HG03442 (cell line): ENCODE results near the gene SPEM3.
A peak's percentile ranks its signal among the peaks of the same experiment; 100 is the strongest.

Experiments
- ATAC-seq: cut with Tn5 transposase; IDR thresholded peaks from one replicate; pipeline ENCODE4 v1.9.1; 2021; ENCODE audit warnings: mild to moderate bottlenecking, moderate library complexity; ENCODE audit not compliant: unreplicated experiment

Gene SPEM3

GRCh38 chr17:7419819-7420610 lies 8.6 kb upstream of the SPEM3 start, which contains the start of gene SPEM1:
Gene SPEM1, plus strand, starts transcription at chr17:7420324. Its CDS starts 61 bp downstream, at chr17:7420385.
- ATAC-seq: no peak

- ATAC-seq: no peak
Measured at GRCh38 chr17:7421186-7421585, 7.5 kb upstream of the SPEM3 start.

- ATAC-seq: no peak
Measured at GRCh38 chr17:7423679-7424078, 5.0 kb upstream of the SPEM3 start.

DNA sequence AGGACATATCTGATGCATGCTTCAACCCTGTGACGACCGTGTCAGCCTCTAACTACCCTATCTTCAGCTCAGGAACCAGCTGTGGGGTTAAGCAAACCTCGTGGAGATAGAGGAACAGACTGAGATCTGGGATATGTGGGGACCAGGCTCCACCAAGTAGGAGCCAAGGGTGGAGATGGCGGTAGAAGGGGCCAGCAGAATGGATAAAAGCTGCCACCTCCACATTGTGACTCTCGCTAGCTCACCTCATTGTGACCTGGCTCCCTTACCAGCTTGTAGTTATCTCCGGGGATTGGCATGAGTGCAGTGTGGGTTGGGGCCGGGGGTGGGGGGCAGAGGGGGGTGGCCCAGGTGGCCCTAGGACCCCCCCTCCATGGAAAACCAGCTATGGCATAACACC lies 3.3 kb upstream of the SPEM3 start, which contains the start of gene SPEM2:
TSS of gene SPEM2 (plus strand) at position 301 of the 400 bp plus-strand sequence. CDS start at position 374, 73 bp downstream.
- no peak for ATAC-seq

DNA sequence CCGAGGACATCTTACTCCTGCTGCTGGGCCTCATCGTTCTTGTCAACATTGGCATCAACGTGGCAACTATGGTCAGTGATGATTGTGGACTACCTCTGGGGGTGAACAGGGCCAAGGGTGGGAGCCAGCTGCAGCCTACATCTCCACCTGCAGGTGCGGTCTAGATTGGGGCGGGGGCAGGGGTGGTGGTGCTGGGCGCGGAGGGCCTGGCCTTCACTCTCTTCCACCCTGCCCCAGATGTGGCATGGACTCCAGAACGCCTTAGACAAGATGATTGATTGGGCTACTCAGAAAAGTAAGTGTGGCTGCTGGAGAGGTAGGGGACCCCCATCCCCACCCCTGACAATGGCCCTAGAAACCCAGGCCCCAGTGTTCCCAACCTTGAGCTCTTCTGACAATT lies 2.9 kb upstream of the SPEM3 start:
- no peak for ATAC-seq

DNA sequence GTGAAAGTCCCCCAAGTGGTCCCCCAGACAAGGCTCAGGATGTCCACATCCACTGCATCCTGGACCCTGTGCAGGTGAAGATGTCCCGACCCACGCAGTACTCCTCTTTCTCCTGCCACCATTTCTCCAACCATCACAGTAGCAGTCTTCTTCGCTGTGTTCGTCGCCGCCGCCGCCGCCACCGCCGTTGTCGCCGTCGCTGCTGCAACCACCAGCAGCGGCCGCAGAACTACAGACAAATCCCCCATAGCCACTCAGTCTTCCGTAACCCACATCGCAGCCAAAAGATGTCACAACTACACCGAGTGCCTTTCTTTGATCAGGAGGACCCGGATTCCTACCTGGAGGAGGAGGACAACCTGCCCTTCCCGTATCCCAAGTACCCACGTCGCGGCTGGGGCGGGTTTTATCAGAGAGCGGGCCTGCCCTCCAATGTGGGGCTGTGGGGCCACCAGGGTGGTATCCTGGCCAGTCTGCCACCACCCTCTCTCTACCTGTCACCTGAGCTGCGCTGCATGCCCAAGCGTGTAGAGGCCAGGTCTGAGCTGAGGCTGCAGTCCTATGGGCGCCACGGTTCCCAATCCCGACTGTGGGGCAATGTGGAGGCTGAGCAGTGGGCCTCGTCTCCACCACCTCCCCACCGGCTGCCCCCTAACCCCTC lies 2.3 kb upstream of the SPEM3 start:
- ATAC-seq: no peak

- no peak for ATAC-seq
Measured at GRCh38 chr17:7426896-7427489, 1.7 kb upstream of the SPEM3 start.

GRCh38 chr17:7427549-7427948 lies 1.1 kb upstream of the SPEM3 start:
- ATAC-seq: no peak

DNA sequence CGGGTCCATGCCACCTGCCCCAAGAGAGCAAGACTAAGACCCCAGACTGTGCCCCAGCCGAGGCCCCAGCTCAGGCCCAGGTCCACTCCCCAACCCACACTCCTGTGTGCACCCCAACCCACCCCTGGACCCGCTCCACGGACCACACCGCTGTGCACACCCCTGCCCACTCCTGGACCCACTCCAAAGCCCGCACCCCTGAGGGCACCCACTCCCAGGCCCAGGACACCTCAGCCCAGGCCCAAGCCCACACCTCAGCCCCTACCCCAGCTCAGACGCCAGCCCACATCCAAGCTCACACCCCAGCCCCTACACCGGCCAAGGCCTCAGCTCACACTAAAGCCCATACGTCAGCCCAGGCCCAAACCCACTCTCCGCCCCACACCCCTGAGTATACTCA lies 1.1 kb downstream of the SPEM3 start:
- no peak for ATAC-seq

DNA sequence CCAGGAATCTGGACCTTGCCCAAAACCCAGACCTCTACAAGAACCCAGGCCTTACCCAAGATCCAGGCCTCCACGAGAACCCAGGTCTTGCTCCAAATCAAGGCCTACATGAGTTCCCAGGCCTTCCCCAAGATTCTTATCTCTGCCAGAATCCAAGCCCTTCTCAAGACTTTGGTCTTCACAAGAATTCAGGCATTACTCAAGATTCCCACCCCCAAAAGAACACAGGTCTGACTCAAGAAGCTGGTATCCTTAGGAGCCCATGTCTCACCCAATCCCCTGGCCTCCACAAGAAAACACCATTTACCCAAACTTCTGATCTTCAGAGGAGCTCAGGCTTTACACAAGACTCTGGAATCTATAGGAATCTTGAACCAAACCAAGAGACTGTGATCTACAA lies 2.6 kb downstream of the SPEM3 start:
- no peak for ATAC-seq

GRCh38 chr17:7432296-7432695 lies 3.6 kb downstream of the SPEM3 start:
- ATAC-seq: no peak

DNA sequence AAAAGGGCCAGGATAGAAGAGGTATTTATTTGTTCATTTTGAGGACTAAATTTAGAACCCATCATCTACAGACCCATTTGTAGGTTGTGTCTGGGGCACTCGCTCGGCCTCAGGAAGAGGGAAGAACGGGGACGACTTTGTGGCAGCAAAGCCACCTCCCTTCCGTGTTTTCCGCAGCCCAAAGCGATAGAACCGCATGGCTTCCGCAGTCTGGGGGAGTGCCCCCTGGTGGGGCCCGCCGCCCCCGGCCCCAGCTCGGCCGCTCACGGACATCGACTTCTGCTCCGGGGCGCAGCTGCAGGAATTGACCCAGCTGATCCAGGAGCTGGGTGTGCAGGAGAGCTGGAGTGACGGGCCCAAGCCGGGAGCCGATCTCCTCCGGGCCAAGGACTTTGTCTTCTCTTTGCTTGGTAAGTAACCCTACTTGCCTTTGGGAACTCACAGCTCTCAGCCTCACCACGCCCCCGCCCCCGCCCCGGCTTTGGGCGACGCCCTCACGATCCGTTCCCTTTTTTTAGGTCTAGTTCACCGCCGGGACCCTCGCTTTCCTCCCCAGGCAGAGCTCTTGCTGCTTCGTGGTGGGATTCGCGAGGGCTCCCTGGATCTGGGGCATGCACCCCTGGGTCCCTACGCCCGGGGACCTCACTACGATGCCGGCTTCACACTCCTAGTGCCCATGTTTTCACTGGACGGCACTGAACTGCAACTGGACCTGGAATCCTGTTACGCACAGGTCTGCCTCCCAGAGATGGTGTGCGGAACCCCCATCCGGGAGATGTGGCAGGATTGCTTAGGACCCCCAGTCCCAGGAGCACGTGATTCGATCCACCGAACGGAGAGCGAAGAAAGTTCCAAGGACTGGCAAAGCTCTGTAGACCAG lies 7.3 kb downstream of the SPEM3 start:
- ATAC-seq: no peak

- ATAC-seq: peak; percentile 34
Measured at GRCh38 chr17:7436556-7437368, 8.1 kb downstream of the SPEM3 start.

DNA sequence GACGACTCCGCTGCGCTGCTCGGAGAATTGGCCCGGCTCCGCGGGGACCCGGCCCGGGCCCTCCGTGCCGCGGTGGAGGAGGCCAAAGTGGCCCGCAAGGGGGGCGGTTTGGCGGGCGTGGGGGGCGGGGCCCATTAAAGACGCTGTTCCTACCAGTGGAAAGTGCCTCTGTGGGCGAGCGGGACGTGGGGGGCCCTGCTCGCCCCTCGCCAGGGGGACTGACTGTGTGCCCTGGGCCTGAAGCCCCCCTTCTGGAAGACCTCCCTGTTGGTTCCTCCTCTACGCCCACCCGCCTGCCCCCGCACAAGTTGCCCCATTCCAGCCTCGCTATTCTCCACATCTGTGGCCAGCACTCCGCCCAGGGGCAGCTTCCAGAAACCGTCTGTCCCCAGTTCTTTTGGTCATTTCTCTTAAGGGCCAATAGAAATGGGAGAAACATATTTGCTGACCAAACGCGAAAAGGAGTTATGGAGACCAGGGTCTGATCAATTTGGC lies 8.8 kb downstream of the SPEM3 start:
- no peak for ATAC-seq

GRCh38 chr17:7437950-7438614 lies 9.4 kb downstream of the SPEM3 start:
- no peak for ATAC-seq

- ATAC-seq: no peak
Measured at GRCh38 chr17:7438656-7439460, 10.2 kb downstream of the SPEM3 start.

DNA sequence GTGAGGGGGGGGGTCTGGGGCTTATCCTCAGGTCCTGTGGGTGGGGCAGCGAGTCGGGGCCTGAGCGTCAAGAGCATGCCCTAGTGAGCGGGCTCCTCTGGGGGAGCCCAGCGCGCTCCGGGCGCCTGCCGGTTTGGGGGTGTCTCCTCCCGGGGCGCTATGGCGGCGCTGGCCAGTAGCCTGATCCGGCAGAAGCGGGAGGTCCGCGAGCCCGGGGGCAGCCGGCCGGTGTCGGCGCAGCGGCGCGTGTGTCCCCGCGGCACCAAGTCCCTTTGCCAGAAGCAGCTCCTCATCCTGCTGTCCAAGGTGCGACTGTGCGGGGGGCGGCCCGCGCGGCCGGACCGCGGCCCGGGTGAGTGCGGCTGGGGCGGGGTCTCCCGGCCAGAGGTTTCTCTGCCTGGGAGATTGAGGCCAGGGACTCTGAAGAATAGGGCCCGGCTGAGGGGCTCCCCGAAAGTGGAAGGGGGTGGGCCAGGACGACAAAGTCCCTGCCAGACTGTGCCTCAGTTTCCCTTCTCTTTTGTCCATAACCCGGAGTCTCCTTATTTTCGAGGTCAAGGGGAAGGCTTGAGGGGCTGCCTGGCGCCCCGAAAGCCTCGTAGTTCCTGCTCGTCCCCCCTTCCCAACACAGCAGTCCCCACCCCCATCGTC lies 10.9 kb downstream of the SPEM3 start, which contains the start of gene FGF11:
TSS of gene FGF11 (plus strand) at position 51 of the 651 bp plus-strand sequence. CDS start at position 160, 109 bp downstream.
- ATAC-seq: no peak
